ENCODE data around the gene TRIO.

Gene TRIO

GRCh38 chr5:14416621-14417275 lies 273.6 kb downstream of the TRIO start:
- no peak for DNase-seq (ENCODE audit: extremely low read depth, low read depth)
- TF ChIP-seq CTCF (IDR thresholded peaks at IDR 0.05; ENCODE audit: low read depth, low read length): no peak

GRCh38 chr5:14417276-14417730 lies 274.2 kb downstream of the TRIO start:
- peak; percentile 69 for DNase-seq (ENCODE audit: extremely low read depth, low read depth)
- TF ChIP-seq CTCF (IDR thresholded peaks at IDR 0.05; ENCODE audit: low read depth, low read length): peak; percentile 29

DNA sequence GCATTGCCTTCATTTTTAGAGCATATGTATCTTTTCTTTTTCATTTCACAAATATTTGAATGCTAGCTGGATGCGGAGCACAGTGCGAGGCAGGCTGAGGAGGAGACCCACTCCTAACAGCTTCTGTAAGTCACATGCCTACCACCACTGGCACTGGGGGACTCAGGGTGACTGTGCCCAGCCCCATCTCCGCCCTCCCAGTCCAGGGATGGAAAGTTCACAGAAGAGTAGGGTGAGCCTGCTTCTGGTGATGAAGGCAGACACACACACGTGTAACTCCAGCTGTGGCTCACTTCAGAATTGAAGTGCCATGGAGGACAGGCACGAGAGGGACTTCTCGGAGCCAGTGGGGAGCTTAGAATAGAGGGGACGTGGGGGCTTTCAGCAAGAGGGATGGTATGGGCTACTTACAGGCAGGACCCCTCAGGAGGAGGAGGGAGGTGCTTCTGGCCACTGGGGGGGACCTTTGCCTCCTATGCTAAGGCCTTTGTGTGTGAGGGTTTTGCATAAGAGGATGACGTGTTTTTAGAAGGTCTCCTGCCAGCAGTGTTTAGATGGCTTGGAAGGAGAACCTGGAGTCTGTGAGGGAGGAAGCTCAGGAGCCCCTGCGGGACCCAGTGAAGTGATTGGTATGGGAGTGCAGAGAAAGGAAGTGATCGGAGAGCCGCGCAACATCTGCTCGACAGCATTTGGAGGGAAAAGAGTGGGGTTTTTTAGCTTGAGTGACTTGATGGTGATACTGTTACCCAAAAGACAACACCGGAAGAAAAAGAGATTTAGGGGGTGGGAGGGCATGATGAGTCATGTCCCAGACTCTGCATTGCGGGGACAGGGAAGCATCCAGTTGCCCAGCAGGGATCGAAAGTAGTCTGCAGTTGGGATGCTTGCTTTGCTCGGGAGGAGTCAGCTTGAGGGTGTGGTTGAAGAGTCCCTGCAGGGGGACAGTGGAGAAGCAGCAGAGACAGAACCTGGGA lies 274.9 kb downstream of the TRIO start:
- no peak for TF ChIP-seq CTCF (IDR thresholded peaks at IDR 0.05; ENCODE audit: low read depth, low read length)
- no peak for DNase-seq (ENCODE audit: extremely low read depth, low read depth)

DNA sequence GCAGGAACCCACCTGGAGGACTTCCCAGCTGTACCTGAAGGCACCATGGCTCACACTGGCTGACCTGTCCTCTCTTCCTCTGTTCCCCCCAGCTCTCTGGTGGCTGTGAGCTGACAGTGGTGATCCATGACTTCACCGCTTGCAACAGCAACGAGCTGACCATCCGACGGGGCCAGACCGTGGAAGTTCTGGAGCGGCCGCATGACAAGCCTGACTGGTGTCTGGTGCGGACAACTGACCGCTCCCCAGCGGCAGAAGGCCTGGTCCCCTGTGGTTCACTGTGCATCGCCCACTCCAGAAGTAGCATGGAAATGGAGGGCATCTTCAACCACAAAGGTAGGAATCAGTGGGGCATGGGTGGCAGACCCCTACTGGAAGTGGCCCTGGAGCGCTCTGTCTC lies 276.5 kb downstream of the TRIO start:
- no peak for DNase-seq (ENCODE audit: extremely low read depth, low read depth)
- TF ChIP-seq CTCF (IDR thresholded peaks at IDR 0.05; ENCODE audit: low read depth, low read length): no peak

DNA sequence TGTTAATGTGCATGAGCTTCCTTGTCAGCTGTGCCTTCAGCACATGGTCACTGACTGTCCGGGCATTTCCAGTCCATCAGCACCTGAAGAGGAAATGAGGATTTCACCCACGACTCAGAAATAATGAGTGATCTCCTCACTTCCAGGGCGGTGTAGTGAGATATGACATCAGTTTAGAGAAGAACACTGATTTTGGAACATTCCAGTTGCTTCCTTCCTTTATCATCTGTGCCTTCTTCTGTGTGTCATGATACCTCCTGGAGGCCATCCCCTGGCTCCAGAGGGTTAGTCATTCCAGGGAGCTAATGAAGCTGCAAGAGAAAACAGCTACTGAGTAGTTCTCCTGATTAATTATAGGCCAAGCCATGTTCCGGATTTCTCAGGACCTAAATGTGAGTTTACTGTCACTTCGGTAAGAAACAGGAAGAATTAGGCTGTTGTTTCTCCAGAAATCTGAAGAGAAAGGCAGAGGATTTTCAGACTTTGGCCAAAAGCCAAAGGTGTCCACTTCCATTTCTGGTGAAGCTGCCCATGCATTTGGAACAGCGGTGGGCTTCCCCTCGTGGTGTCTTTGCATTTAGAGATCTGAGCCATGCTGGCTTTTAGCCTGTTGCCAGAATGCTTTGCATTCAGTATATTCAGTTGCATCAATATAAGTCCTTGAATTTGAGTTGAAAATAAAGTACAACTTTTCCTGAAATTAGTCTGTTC lies 277.1 kb downstream of the TRIO start:
- DNase-seq (ENCODE audit: extremely low read depth, low read depth): no peak
- TF ChIP-seq CTCF (IDR thresholded peaks at IDR 0.05; ENCODE audit: low read depth, low read length): no peak

GRCh38 chr5:14421851-14422250 lies 278.7 kb downstream of the TRIO start:
- TF ChIP-seq CTCF (IDR thresholded peaks at IDR 0.05; ENCODE audit: low read depth, low read length): no peak
- DNase-seq (ENCODE audit: extremely low read depth, low read depth): no peak

Measured in AG09319 (cell line).